Panc1 (cell line): ENCODE results near the gene ZNF367. TPM values are rescaled to one million over a fixed set of nuclear protein-coding genes. Genes with fewer than 3 reads are reported as not detected.

Source experiments
- ATAC-seq: fragments of 200-7000 bp; cut with Tn5 transposase; 2 replicates; pipeline ENCODE4 v1.9.1; 2020; ENCODE audit warnings: mild to moderate bottlenecking, moderate library complexity
- BruUV-seq: library from RNA; stranded (reverse); fragments of 400-500 nt; replicated peaks from 2 replicates; lab custom pipeline; 2021; lab: Mats Ljungman, UMichigan
- CTCF ChIA-PET: fragments of 300-600 bp; sonication (Branson Sonifier 250); formaldehyde crosslinking; loops from one replicate; lab custom pipeline; 2022; ENCODE audit warnings: antibody characterized with exemption; lab: Charles Lee
- POLR2A ChIA-PET: fragments of 300-600 bp; sonication (Branson Sonifier 250); formaldehyde crosslinking; loops from one replicate; lab custom pipeline; 2022; ENCODE audit warnings: antibody characterized with exemption; lab: Charles Lee
- DNase-seq: peaks from one replicate; pipeline ENCODE4 v3.0.0-alpha.2; 2010; ENCODE audit warnings: low read depth, low spot score
- H3K27ac ChIP-seq: 2 replicates; pipeline ENCODE4 v1.5.1; 2011; ENCODE audit warnings: mild to moderate bottlenecking, low read length, inconsistent platforms
- H3K27me3 ChIP-seq: fragments of 200-500 bp; sonication (Bioruptor generic); 2 replicates; pipeline ENCODE4 v1.6.0; 2014; ENCODE audit warnings: low read length, inconsistent platforms; ENCODE audit not compliant: control insufficient read depth, insufficient read depth
- H3K36me3 ChIP-seq: fragments of 200-500 bp; sonication (Bioruptor generic); 2 replicates; pipeline ENCODE4 v1.5.1; 2014; ENCODE audit warnings: inconsistent platforms, mild to moderate bottlenecking, low read length, moderate library complexity; ENCODE audit not compliant: control insufficient read depth, insufficient read depth
- H3K4me1 ChIP-seq: 2 replicates; pipeline ENCODE4 v1.5.1; 2011; ENCODE audit warnings: inconsistent platforms, mild to moderate bottlenecking, low read length, moderate library complexity; ENCODE audit not compliant: control insufficient read depth, insufficient read depth
- H3K4me3 ChIP-seq, 2 experiments: 2 replicates each; pipeline ENCODE4 v1.5.1; 2011 to 2012; ENCODE audit warnings: low read depth in 2 of 2, low read length in 2 of 2, mild to moderate bottlenecking in 2 of 2, inconsistent platforms in 1 of 2, moderate library complexity in 1 of 2
- H3K9me3 ChIP-seq: fragments of 200-500 bp; sonication (Bioruptor generic); 2 replicates; pipeline ENCODE4 v1.5.1; 2014; ENCODE audit warnings: low read depth, mild to moderate bottlenecking, inconsistent platforms, low read length, moderate library complexity; ENCODE audit not compliant: control insufficient read depth, insufficient read depth
- CTCF ChIP-seq: fragments of 450-650 bp; IDR thresholded peaks from 2 replicates; pipeline ENCODE4 v1.5.1; 2017; ENCODE audit warnings: mild to moderate bottlenecking
- POLR2AphosphoS5 ChIP-seq: IDR thresholded peaks from 2 replicates; pipeline ENCODE4 v1.6.1; 2012; ENCODE audit warnings: mild to moderate bottlenecking, low read depth, low read length, moderate library complexity
- REST ChIP-seq, 2 experiments: IDR thresholded peaks; 2 replicates each; pipeline ENCODE4 v1.6.1; 2011 to 2012; ENCODE audit warnings: low read depth in 2 of 2, control low read depth in 1 of 2, low read length in 1 of 2, mild to moderate bottlenecking in 1 of 2, moderate library complexity in 1 of 2; ENCODE audit not compliant: insufficient read depth in 1 of 2
- SIN3A ChIP-seq: IDR thresholded peaks from 2 replicates; pipeline ENCODE4 v1.6.1; 2012; ENCODE audit warnings: low read depth, mild to moderate bottlenecking, low read length, moderate library complexity, borderline replicate concordance; ENCODE audit not compliant: insufficient read depth
- TCF7L2 ChIP-seq: IDR thresholded peaks from 2 replicates; pipeline ENCODE4 v1.6.1; 2011; ENCODE audit warnings: mild to moderate bottlenecking, low read depth, low read length, inconsistent platforms
- in situ Hi-C: cut with HindIII; loops from 2 replicates; pipeline ENCODE4 v1.10.0; 2016; ENCODE audit warnings: low sequenced_read_pairs, low pct_unique_long_range_greater_than_20kb
- intact Hi-C: fragments of 100-400 bp; cut with micrococcal nuclease; formaldehyde crosslinking; loops from one replicate; pipeline ENCODE4 v1.10.0; 2022; ENCODE audit not compliant: unreplicated experiment
- total RNA-seq: library from RNA; stranded (reverse); gene quantifications from one replicate; pipeline ENCODE4 v1.2.1, GENCODE V29; 2021; ENCODE audit not compliant: unreplicated experiment

ZNF367 gene
- total RNA-seq, 1 experiment from 2014 or later = 12.4 TPM

- BruUV-seq = no TSS peak
- Histone ChIP-seq H3K27ac (no peak overlapping the region), H3K36me3 (no peaks in the 10 kb centered on the region; the same call in 1 of the 2 replicates), H3K27me3 (no peaks in the 10 kb centered on the region), H3K4me1 (peaks cover 22% of the 10 kb centered on the region), H3K9me3 (no peaks in the 10 kb centered on the region), H3K4me3 (no peak overlapping the region)
- CTCF ChIA-PET = no interaction called here
- POLR2A ChIA-PET = no interaction called here
- no peak for ATAC-seq
- DNase-seq = no peak
- TF ChIP-seq CTCF = no peak
- intact Hi-C loops = no loop called here
- in situ Hi-C loops = no loop called here
These were observed 37.0 kb downstream of the ZNF367 start for GRCh38 chr9:96381125-96381524.

- intact Hi-C loops = no loop called here
- peaks cover 14% of the 10 kb centered on the region for H3K4me1 ChIP-seq
- no peaks in the 10 kb centered on the region; the same call in 1 of the 2 replicates for H3K36me3 ChIP-seq
- ATAC-seq (no peak), DNase-seq (no peak)
- TF ChIP-seq REST (IDR thresholded peaks at IDR 0.05; ENCODE audit: insufficient read depth in 1 of 2, low read depth in 2 of 2, low read length in 1 of 2) (no peak), TCF7L2 (no peak), SIN3A (no peak), POLR2AphosphoS5 (no peak), CTCF (no peak)
- no peak overlapping the region for H3K4me3 ChIP-seq
- no peaks in the 10 kb centered on the region for H3K27me3 ChIP-seq
- ChIA-PET CTCF (no interaction called here), POLR2A (interaction anchor here (0.7 kb wide), 2 partner anchors 69 to 92 kb away, joined by 3 to 7 read pairs; no protein-coding TSS in a partner anchor)
- in situ Hi-C loops = no loop called here
- no peak overlapping the region for H3K27ac ChIP-seq
- BruUV-seq = no TSS peak
- H3K9me3 ChIP-seq = no peaks in the 10 kb centered on the region
These were observed 38.7 kb downstream of the ZNF367 start for GRCh38 chr9:96379461-96379860.
